Jurkat, Clone E6-1 (cell line): Measurements from ENCODE around the gene SDCCAG8.
A peak's percentile ranks its signal among the peaks of the same experiment; 100 is the strongest.

ENCODE experiments used
- DNase-seq: peaks from one replicate; pipeline ENCODE4 v3.0.0-alpha.2; 2011; ENCODE audit warnings: low read depth, low spot score
- H3K4me3 ChIP-seq: 2 replicates; pipeline ENCODE4 v1.5.1; 2011; ENCODE audit warnings: mild to moderate bottlenecking, low read length, control low read depth, moderate library complexity

SDCCAG8 gene

GRCh38 chr1:243503155-243503554, 247.3 kb downstream of the SDCCAG8 start:
- H3K4me3 ChIP-seq, result no peak overlapping the region
- no peak for DNase-seq

DNA sequence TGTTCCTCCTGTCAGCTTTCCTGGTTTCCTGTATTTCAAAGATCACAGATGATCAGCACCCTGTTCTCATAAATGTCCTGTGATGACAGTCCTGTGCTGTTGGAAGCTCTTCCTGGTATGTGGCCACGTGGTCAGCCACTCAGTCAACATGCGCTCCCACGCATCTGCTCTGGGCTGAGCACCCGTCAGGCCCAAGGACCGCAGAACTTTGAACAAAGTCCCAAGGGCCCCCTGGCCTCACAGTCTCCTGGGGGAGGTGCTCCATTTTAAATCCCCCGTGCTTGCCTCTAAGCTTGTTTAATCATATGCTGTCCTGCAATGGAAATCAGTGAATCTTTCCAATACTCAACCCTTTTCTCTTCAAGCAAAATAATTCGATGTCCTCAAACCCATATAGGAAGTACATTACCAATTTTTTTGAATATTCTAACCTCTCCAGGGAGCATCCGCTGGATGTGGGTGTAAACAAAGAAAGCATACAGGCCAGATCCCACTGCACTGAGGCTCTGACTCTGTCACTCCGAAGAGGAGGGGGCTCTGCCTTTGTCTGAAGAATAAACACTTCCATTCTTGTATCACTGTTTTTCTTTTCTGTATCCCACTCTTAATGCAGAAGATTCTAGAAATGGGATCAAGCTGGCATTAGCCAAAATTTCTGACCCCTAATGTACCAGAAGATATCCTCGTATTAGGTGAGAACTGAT, 250.3 kb downstream of the SDCCAG8 start:
- H3K4me3 ChIP-seq, result no peak overlapping the region
- no peak for DNase-seq

DNA sequence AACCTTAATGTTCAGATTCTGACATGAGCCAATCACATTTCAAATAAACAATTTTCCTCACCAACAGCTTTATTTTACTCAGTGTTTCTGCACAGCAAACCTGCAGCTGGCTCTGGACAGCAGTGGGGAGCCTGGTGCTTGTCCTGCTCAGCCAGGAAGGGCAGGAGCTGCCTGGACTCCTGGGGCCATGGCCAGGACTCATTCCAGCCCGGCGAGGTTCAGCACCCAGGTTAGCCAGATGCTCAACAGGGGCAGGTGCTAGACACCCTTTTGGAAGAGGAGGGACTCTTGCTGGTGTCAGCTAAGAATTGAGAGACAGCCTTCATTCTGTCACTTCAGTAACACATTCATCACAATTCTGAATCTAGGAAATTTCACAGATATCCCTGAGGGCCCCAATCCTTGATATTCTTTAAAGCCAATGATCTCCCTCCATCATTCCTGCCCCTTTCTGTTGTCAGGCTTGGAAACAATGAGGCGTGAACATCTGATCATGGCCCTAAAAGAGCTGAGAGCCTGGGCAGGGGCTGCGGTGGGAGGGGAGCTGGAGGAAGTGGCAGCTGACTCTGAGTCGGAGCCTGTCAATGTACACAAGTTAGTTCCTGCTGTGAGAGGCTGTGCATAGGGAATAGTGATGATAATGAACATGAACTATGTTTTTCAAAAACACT, 251.3 kb downstream of the SDCCAG8 start:
- H3K4me3 ChIP-seq, result no peak overlapping the region
- DNase-seq, result peak; percentile 29

GRCh38 chr1:243507672-243508302, 251.9 kb downstream of the SDCCAG8 start:
- no peak overlapping the region; the same call in 1 of the 2 replicates for H3K4me3 ChIP-seq
- DNase-seq, result no peak

GRCh38 chr1:243508303-243508713, 252.5 kb downstream of the SDCCAG8 start:
- DNase-seq, result peak; percentile 68
- no peak overlapping the region; the same call in 1 of the 2 replicates for H3K4me3 ChIP-seq

DNA sequence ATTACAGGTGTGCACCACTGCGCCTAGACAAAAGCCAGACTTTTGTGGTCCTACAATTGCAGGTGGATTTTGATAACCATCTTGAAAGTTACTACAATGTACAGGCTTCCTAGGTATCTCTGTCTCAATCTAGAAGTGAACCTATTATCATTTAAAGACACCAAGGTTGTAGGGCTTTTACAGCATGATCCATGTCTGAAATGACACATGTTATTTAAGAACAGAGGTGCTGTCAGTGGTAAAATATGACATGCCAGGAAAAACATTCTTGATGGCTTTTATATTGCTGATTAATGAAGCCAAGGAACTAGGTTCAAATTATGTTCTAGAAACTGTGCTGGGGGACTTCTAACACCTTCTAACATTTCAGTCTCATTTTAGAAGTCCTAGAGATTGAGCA, 253.1 kb downstream of the SDCCAG8 start:
- H3K4me3 ChIP-seq, result no peak overlapping the region
- DNase-seq, result peak; percentile 37

DNA sequence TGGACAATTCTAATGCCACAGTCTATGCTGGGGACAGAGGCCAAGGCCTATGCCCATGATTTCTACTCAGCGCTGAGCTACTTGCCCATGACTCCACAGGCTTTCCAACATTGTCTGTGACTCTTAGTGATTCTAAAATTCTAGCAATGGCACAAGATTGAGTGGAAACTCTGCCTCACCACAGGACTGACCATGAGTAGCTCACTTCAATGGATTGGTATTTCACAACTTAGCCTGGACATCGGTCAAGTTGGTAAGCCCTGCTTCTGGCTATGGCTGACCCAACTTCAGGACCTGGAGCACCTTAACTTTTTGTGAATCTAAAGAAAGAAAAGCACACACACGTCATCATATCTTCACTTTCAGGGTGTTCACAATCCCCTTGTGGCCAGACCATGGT, 255.1 kb downstream of the SDCCAG8 start:
- DNase-seq, result no peak
- no peak overlapping the region for H3K4me3 ChIP-seq

GRCh38 chr1:243513726-243514491, 258.1 kb downstream of the SDCCAG8 start:
- no peak overlapping the region for H3K4me3 ChIP-seq
- DNase-seq, result no peak

- no peak overlapping the region for H3K4me3 ChIP-seq
- no peak for DNase-seq
These were observed 259.1 kb downstream of the SDCCAG8 start for GRCh38 chr1:243514927-243515326.

- no peak for DNase-seq
These were observed 265.0 kb downstream of the SDCCAG8 start for GRCh38 chr1:243520831-243521230.

DNA sequence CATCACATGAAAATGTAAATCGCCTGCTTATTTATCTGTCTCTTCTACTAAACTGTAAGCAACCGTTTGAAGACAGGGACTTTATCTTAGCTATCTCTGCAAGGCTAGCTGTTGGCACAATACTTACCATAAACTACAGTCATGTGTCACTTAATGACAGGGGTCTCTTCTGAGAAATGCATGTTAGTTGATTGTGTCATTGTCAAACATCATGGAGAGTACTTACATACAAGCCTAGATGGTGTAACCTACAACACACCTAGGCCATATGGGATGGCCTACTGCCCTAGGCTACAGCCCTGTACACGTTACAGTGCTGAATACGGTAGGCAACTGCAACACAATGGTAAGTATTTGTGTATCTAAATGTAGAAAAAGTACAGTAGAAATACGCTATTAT, 267.9 kb downstream of the SDCCAG8 start:
- no peak overlapping the region for H3K4me3 ChIP-seq

More at GRCh38 chr1:243520831-243521230, 265.0 kb downstream of the SDCCAG8 start:
- H3K4me3 ChIP-seq, result no peak overlapping the region

DNA sequence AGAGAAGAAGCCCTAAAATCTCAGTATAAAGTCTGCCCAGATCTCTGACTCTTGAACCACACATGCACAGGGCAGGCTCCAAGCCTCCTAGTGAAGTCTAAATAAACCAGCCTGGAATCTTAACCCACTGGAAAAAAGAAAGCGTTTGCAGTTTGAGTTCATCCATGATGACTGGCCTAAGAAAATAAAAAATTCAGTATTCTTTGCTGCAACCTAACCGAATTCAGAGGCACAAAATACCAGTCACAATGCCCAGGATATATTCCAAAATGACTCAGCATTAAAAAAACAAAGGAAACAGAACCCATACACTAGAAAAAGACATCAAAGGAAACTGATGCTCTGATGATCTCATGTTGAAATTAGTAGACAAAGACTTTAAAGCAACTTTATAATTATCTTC, 269.2 kb downstream of the SDCCAG8 start:
- DNase-seq, result no peak
- H3K4me3 ChIP-seq, result no peak overlapping the region

More for the DNA sequence above, 267.9 kb downstream of the SDCCAG8 start:
- no peak for DNase-seq

GRCh38 chr1:243526180-243526579, 270.3 kb downstream of the SDCCAG8 start:
- no peak overlapping the region for H3K4me3 ChIP-seq

DNA sequence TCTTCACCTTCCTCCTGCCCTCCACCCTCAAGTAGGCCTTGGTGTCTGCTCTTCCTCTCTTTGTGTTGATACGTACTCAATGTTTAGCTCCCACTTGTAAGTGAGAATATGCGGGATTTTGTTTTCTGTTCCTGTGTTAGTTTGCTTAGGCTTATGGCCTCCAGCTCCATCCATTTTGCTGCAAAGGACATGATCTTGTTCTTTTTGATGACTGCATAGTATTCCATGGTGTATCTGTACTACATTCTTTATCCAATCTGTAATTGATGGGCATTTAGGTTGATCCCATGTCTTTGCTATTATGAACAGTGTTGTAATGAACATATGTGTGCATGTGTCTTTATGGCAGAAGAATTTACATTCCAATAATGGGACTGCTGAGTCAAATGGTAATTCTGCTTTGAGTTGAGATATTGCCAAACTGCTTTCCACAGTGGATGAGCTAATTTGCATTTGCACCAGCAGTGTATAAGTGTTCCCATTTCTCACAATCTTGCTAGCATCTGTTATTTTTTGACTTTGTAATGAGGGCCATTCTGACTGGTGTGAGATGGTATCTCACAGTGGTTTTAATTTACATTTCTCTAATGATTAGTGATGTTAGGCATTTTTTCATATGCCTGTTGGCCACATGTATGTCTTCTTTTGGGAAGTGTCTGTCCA, 272.7 kb downstream of the SDCCAG8 start:
- H3K4me3 ChIP-seq, result no peak overlapping the region
- DNase-seq, result no peak

More at GRCh38 chr1:243526180-243526579, 270.3 kb downstream of the SDCCAG8 start:
- DNase-seq, result no peak

DNA sequence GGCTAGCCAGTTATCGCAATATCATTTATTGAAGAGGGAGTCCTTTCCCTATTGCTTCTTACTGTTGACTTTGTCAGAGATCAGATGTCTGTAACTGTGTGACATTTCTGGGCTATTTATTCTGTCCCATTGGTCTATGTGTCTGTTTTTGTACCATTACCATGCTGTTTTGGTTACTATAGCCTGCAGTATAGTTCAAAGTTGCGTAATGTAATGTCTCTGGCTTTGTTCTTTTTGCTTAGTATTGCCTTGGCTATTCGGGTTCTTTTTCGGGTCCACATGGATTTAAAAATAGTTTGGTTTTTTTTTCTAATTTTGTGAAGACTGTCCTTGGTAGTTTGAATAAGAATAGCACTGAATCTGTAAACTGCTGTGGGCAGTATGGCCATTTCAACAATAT, 273.7 kb downstream of the SDCCAG8 start:
- no peak for DNase-seq
- H3K4me3 ChIP-seq, result no peak overlapping the region

DNA sequence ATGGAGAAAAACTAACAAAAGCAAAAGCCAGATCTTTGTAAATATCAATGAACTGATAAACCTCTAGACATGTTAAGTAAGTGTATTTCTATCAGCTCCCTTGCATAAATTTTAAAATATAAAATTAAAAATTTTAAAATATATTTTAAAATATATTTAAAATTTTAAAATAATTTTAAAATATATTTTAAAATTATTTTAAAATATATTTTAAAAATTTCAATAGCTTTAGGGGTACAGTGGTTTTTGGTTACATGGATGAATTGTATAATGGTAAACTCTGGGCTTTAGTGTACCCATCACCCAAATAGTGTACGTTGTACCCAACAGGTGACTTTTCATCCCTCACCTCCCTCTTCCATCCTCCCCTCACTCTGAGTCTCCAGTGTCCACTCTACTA, 279.2 kb downstream of the SDCCAG8 start:
- DNase-seq, result no peak
- no peak overlapping the region for H3K4me3 ChIP-seq

GRCh38 chr1:243539636-243540035, 283.8 kb downstream of the SDCCAG8 start:
- H3K4me3 ChIP-seq, result no peak overlapping the region
- no peak for DNase-seq

DNA sequence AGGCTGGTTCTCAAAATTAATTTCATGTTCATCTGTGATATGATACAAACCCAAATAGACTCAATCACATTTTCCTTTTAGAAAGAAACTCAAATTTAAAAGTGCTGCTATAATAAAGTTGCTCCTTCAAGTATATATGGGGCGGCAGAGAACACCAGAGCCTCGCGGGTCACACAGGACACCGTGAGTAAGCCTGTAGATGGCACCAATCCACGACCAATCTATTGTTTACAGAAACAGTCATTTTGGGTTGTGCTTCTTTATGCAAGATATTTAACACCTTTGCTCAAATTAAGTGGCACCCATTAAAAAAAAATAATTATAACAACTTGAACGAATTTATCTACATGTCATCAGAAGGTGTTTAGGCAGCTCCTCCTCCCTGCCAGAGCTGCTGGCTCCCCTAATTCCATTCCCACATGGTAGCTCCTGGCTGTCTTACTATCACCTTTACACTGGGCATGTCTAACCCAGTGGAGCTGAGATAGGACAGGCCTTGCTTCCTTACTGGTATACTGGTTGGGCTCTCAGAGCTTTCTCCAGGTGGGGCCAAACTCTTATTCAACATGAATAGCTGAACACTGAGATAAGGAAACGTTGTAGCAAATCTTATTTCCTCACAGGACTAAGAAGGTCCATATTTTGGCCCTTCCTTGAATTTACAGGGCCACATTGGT, 287.0 kb downstream of the SDCCAG8 start:
- no peak for DNase-seq
- no peak overlapping the region for H3K4me3 ChIP-seq
